HepG2 (cell line): ENCODE measurements around the gene IPMK. TPM values are rescaled to one million over a fixed set of nuclear protein-coding genes. Genes with fewer than 3 reads are reported as not detected.

Source experiments
- ATAC-seq: fragments of 200-7000 bp; cut with Tn5 transposase; 3 replicates; pipeline ENCODE4 v1.9.1; 2020; ENCODE audit warnings: mild to moderate bottlenecking, moderate library complexity
- BruUV-seq: library from RNA; stranded (reverse); fragments of 400-500 nt; replicated peaks from 2 replicates; lab custom pipeline; 2021; lab: Mats Ljungman, UMichigan
- CTCF ChIA-PET: fragments of 300-600 bp; formaldehyde crosslinking; extraction: SDS; loops from one replicate; lab custom pipeline; 2021; ENCODE audit warnings: low total read pairs, inconsistent platforms, low intra/inter-chr PET ratio; lab: Yijun Ruan, JAX
- POLR2A ChIA-PET: fragments of 350-600 bp; sonication (Branson Sonifier 250); formaldehyde crosslinking; loops from one replicate; lab custom pipeline; 2020; ENCODE audit warnings: antibody characterized with exemption, inconsistent platforms; lab: Yijun Ruan, JAX
- DNase-seq: peaks from one replicate; pipeline ENCODE4 v3.0.0-alpha.2; 2015; ENCODE audit warnings: low spot score
- FAIRE-seq: peaks from 3 replicates; lab custom pipeline; 2011; peaks lifted over from hg19 to GRCh38; lab: Jason Lieb, UNC
- H2AFZ ChIP-seq: one replicate; pipeline ENCODE4 v1.6.1; 2011; ENCODE audit warnings: low read length, inconsistent platforms
- H3K27ac ChIP-seq: fragments of 300-600 bp; 3 replicates; pipeline ENCODE4 v1.8.0; 2011; ENCODE audit warnings: mixed run types, mild to moderate bottlenecking, mixed read lengths, low read length, inconsistent platforms; ENCODE audit not compliant: insufficient read depth; ENCODE audit errors: extremely low read length
- H3K27me3 ChIP-seq, 2 experiments: fragments of 200-600 bp in 1 of 2; 2 replicates in 1 of 2; 3 replicates in 1 of 2; pipeline versions ENCODE4 v1.6.0 to v1.8.0; 2011; ENCODE audit warnings: low read length in 2 of 2, mild to moderate bottlenecking in 2 of 2, moderate library complexity in 2 of 2, inconsistent platforms in 1 of 2; ENCODE audit not compliant: insufficient read depth in 2 of 2, control insufficient read depth in 1 of 2
- H3K36me3 ChIP-seq, 2 experiments: fragments of 200-600 bp in 1 of 2; replicated peaks in 1 of 2; 2 replicates in 1 of 2; 3 replicates in 1 of 2; pipeline versions ENCODE4 v1.5.1 to v1.8.0; 2011; ENCODE audit warnings: low read length in 2 of 2, inconsistent platforms in 1 of 2; ENCODE audit not compliant: insufficient read depth in 2 of 2, control insufficient read depth in 1 of 2
- H3K4me1 ChIP-seq: 2 replicates; pipeline ENCODE4 v1.5.1; 2012; ENCODE audit warnings: low read length, inconsistent platforms; ENCODE audit not compliant: insufficient read depth
- H3K4me2 ChIP-seq: 2 replicates; pipeline ENCODE4 v1.6.0; 2011; ENCODE audit warnings: low read depth, low read length, inconsistent platforms
- H3K4me3 ChIP-seq, 3 experiments: fragments of 200-600 bp in 1 of 3; sonication (generic), shearing (Covaris generic) in 1 of 3; replicated peaks in 1 of 3; 2 replicates each; pipeline ENCODE4 v1.5.1; 2011 to 2016; ENCODE audit warnings: low read length in 3 of 3, inconsistent platforms in 2 of 3, low read depth in 2 of 3, mild to moderate bottlenecking in 2 of 3, control low read depth in 1 of 3, mixed read lengths in 1 of 3; ENCODE audit not compliant: insufficient read depth in 1 of 3
- H3K79me2 ChIP-seq: one replicate; pipeline ENCODE4 v1.6.1; 2011; ENCODE audit warnings: low read length, inconsistent platforms; ENCODE audit not compliant: insufficient read depth
- H3K9ac ChIP-seq: 2 replicates; pipeline ENCODE4 v1.6.0; 2011; ENCODE audit warnings: mild to moderate bottlenecking, low read depth, low read length, inconsistent platforms; ENCODE audit not compliant: insufficient read depth
- H3K9me3 ChIP-seq: 2 replicates; pipeline ENCODE4 v1.5.1; 2012; ENCODE audit warnings: mild to moderate bottlenecking, low read length
- H4K20me1 ChIP-seq: 2 replicates; pipeline ENCODE4 v1.6.0; 2011; ENCODE audit warnings: inconsistent platforms, mild to moderate bottlenecking, low read length, moderate library complexity; ENCODE audit not compliant: insufficient read depth
- GATAD1 ChIP-seq: IDR thresholded peaks from 2 replicates; pipeline ENCODE4 v1.6.1; 2016; ENCODE audit warnings: missing genetic modification reagents, missing compliant biosample characterization
- NFE2L2 ChIP-seq: fragments of 150-350 bp; IDR thresholded peaks from 2 replicates; pipeline ENCODE4 v1.6.1; 2014; ENCODE audit warnings: low read length
- NR1H2 ChIP-seq: sonication (generic); formaldehyde crosslinking; IDR thresholded peaks from 2 replicates; pipeline ENCODE4 v1.8.1; 2022; ENCODE audit warnings: low read depth, missing genetic modification reagents, borderline replicate concordance
- ZFP37 ChIP-seq: sonication (generic); formaldehyde crosslinking; IDR thresholded peaks from 2 replicates; pipeline ENCODE4 v1.4.0; 2020; ENCODE audit warnings: missing genetic modification reagents, borderline replicate concordance
- ZNF772 ChIP-seq: sonication (generic); formaldehyde crosslinking; IDR thresholded peaks from 2 replicates; pipeline ENCODE4 v1.5.0; 2020; ENCODE audit warnings: mild to moderate bottlenecking, missing genetic modification reagents
- WGBS: methylation state at CpG from one replicate; pipeline ENCODE4 v1.1.6; 2017; ENCODE audit warnings: low lambda C conversion rate; 5-methylcytosine and 5-hydroxymethylcytosine counted together
- in situ Hi-C: cut with HindIII; loops from 2 replicates; pipeline ENCODE4 v1.10.0; 2017; ENCODE audit warnings: low pct_unique_long_range_greater_than_20kb; ENCODE audit not compliant: extremely low pct_ligation_motif_present
- intact Hi-C: fragments of 100-400 bp; cut with micrococcal nuclease; formaldehyde crosslinking; loops from one replicate; pipeline ENCODE4 v1.10.0; 2022; ENCODE audit not compliant: unreplicated experiment
- polyA plus RNA-seq, 8 experiments: library from polyadenylated mRNA; depleted of rRNA in 3 of 8; stranded (reverse) in 7 of 8; unstranded in 1 of 8; fragments of >200 nt; fragmentation: Illumina TruSeq in 4 of 8; extraction: Trizol in 4 of 8; gene quantifications; 2 replicates each; pipeline versions ENCODE4 v1.2.1 to v1.2.3, GENCODE V29; 2011 to 2016; ENCODE audit warnings: low read depth in 4 of 8, missing spikeins in 1 of 8, mixed read lengths in 1 of 8; ENCODE audit not compliant: insufficient read depth in 1 of 8
- total RNA-seq, 5 experiments: library from RNA; depleted of rRNA; stranded (reverse); fragments of >200 nt; fragmentation: Illumina TruSeq; extraction: Trizol; gene quantifications; 2 replicates each; pipeline ENCODE4 v1.2.3, GENCODE V29; 2016; ENCODE audit warnings: low read depth in 1 of 5
- TF ChIP-seq, protein P1 (sequence below): sonication (generic); formaldehyde crosslinking; IDR thresholded peaks from 2 replicates; pipeline ENCODE4 v1.9.0; 2021; ENCODE audit warnings: missing genetic modification reagents, borderline replicate concordance
- TF ChIP-seq, protein P2 (sequence below): sonication (generic); formaldehyde crosslinking; IDR thresholded peaks from 2 replicates; pipeline ENCODE4 v1.9.0; 2021; ENCODE audit warnings: mild to moderate bottlenecking, missing genetic modification reagents

Gene IPMK
- total and polyA plus RNA-seq, 2 of the 13 experiments (the other 11 are each of a cell fraction or from before 2014, with no cell fraction given), result 2.7 to 3.9 TPM

DNA sequence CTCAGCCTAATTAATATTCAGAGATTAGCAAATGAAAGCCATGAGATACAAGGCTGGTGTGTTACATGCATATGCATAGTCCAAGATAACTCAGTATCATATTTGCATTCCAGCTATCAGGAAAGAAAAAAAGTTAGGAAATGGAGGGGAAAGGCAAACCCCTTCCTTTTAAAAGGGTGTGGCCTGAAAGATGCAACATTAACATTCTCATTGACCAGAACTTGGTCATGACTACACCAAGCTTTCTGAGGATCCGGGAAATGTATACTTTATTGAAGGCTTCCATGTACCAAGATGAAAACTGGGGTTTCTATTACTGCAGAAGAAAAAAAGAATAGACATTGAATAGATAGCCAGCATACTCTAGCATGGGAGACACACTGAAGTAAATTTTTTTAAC is 96.5 kb downstream of the IPMK start:
- H2AFZ ChIP-seq, result no peak overlapping the region
- no peaks in the 10 kb centered on the region for H3K36me3 ChIP-seq
- no peak overlapping the region for H3K4me3 ChIP-seq
- no peaks in the 10 kb centered on the region for H3K9me3 ChIP-seq
- H3K9ac ChIP-seq, result no peak overlapping the region
- no peaks in the 10 kb centered on the region for H3K4me1 ChIP-seq
- in situ Hi-C loops, result no loop called here
- no peak overlapping the region for H3K4me2 ChIP-seq
- FAIRE-seq, result no peak
- TF ChIP-seq ZFP37 (CRISPR knock-in tag) (no peak), GATAD1 (CRISPR knock-in tag) (no peak)
- TF ChIP-seq, all 625 proteins: peak for 0
- 0% methylated on average over 1 of the region's 1 CpG for WGBS
- DNase-seq (no peak), ATAC-seq (no peak)
- POLR2A ChIA-PET, result no interaction called here
- Histone ChIP-seq H3K27ac (no peak overlapping the region), H3K79me2 (no peaks in the 10 kb centered on the region), H4K20me1 (no peaks in the 10 kb centered on the region), H3K27me3 (no peaks in the 10 kb centered on the region; a peak in 1 of 5 replicates)
- CTCF ChIA-PET, result no interaction called here
- intact Hi-C loops, result no loop called here
- no TSS peak for BruUV-seq

DNA sequence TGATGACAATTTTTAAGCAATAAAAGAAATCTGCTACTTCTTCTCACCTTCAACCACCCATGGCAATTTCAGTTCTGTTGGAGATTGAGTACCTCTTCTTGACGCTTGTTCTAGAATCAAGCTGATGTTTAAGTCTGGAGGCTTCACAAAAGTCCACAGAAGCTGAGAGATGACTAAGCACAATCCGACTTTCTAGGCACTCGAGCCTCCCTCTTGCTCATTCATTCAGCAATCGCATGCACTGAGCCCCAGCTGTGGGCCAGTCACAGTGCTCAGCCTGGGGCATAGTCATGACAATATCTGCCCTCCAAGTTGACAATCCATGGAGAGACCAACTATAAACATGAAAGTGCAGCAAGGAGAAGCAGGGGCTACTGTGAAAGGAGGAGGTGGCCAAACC is 103.2 kb downstream of the IPMK start:
- no peak overlapping the region for H3K9ac ChIP-seq
- in situ Hi-C loops (no loop called here), intact Hi-C loops (no loop called here)
- TF ChIP-seq, protein P1, sequence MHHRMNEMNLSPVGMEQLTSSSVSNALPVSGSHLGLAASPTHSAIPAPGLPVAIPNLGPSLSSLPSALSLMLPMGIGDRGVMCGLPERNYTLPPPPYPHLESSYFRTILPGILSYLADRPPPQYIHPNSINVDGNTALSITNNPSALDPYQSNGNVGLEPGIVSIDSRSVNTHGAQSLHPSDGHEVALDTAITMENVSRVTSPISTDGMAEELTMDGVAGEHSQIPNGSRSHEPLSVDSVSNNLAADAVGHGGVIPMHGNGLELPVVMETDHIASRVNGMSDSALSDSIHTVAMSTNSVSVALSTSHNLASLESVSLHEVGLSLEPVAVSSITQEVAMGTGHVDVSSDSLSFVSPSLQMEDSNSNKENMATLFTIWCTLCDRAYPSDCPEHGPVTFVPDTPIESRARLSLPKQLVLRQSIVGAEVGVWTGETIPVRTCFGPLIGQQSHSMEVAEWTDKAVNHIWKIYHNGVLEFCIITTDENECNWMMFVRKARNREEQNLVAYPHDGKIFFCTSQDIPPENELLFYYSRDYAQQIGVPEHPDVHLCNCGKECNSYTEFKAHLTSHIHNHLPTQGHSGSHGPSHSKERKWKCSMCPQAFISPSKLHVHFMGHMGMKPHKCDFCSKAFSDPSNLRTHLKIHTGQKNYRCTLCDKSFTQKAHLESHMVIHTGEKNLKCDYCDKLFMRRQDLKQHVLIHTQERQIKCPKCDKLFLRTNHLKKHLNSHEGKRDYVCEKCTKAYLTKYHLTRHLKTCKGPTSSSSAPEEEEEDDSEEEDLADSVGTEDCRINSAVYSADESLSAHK (CRISPR knock-in tag), result no peak
- no peak for TF ChIP-seq NR1H2 (CRISPR knock-in tag)
- TF ChIP-seq, protein P2, sequence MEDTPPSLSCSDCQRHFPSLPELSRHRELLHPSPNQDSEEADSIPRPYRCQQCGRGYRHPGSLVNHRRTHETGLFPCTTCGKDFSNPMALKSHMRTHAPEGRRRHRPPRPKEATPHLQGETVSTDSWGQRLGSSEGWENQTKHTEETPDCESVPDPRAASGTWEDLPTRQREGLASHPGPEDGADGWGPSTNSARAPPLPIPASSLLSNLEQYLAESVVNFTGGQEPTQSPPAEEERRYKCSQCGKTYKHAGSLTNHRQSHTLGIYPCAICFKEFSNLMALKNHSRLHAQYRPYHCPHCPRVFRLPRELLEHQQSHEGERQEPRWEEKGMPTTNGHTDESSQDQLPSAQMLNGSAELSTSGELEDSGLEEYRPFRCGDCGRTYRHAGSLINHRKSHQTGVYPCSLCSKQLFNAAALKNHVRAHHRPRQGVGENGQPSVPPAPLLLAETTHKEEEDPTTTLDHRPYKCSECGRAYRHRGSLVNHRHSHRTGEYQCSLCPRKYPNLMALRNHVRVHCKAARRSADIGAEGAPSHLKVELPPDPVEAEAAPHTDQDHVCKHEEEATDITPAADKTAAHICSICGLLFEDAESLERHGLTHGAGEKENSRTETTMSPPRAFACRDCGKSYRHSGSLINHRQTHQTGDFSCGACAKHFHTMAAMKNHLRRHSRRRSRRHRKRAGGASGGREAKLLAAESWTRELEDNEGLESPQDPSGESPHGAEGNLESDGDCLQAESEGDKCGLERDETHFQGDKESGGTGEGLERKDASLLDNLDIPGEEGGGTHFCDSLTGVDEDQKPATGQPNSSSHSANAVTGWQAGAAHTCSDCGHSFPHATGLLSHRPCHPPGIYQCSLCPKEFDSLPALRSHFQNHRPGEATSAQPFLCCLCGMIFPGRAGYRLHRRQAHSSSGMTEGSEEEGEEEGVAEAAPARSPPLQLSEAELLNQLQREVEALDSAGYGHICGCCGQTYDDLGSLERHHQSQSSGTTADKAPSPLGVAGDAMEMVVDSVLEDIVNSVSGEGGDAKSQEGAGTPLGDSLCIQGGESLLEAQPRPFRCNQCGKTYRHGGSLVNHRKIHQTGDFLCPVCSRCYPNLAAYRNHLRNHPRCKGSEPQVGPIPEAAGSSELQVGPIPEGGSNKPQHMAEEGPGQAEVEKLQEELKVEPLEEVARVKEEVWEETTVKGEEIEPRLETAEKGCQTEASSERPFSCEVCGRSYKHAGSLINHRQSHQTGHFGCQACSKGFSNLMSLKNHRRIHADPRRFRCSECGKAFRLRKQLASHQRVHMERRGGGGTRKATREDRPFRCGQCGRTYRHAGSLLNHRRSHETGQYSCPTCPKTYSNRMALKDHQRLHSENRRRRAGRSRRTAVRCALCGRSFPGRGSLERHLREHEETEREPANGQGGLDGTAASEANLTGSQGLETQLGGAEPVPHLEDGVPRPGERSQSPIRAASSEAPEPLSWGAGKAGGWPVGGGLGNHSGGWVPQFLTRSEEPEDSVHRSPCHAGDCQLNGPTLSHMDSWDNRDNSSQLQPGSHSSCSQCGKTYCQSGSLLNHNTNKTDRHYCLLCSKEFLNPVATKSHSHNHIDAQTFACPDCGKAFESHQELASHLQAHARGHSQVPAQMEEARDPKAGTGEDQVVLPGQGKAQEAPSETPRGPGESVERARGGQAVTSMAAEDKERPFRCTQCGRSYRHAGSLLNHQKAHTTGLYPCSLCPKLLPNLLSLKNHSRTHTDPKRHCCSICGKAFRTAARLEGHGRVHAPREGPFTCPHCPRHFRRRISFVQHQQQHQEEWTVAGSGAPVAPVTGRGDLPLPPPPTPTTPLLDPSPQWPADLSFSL (CRISPR knock-in tag), result no peak
- no peak for TF ChIP-seq ZNF772 (CRISPR knock-in tag)
- peak; percentile 44; the same call in 1 of the 2 replicates for TF ChIP-seq NFE2L2
- 21% methylated on average over 4 of the region's 4 CpGs for WGBS
- CTCF ChIA-PET, result no interaction called here
- no peaks in the 10 kb centered on the region for H3K4me1 ChIP-seq
- no peak overlapping the region for H3K27ac ChIP-seq
- H3K9me3 ChIP-seq, result no peaks in the 10 kb centered on the region
- H3K79me2 ChIP-seq, result no peaks in the 10 kb centered on the region
- H3K4me2 ChIP-seq, result no peak overlapping the region
- DNase-seq (no peak), ATAC-seq (no peak), FAIRE-seq (no peak)
- H3K27me3 ChIP-seq, result peaks cover 0 to 2% of the 10 kb centered on the region in 2 experiments; a peak in 1 of 5 replicates
- H4K20me1 ChIP-seq, result no peaks in the 10 kb centered on the region
- no peak overlapping the region for H3K4me3 ChIP-seq
- H3K36me3 ChIP-seq, result no peaks in the 10 kb centered on the region
- no peak overlapping the region for H2AFZ ChIP-seq
- no TSS peak for BruUV-seq
- POLR2A ChIA-PET, result no interaction called here
